HL-60/S4 (cell line): ENCODE results near the gene GOLGA6L6.
"Not testable (repeated sequence)": the region's sequence is repeated elsewhere in the genome, so short reads cannot be mapped to it uniquely, and the experiment has no call there.

ENCODE experiments used
- in situ Hi-C: fragments of 300-500 bp; cut with MboI; formaldehyde crosslinking; loops from 2 replicates; pipeline ENCODE4 v1.14.3; 2022; ENCODE audit warnings: low sequenced_read_pairs

Gene GOLGA6L6, protein sequence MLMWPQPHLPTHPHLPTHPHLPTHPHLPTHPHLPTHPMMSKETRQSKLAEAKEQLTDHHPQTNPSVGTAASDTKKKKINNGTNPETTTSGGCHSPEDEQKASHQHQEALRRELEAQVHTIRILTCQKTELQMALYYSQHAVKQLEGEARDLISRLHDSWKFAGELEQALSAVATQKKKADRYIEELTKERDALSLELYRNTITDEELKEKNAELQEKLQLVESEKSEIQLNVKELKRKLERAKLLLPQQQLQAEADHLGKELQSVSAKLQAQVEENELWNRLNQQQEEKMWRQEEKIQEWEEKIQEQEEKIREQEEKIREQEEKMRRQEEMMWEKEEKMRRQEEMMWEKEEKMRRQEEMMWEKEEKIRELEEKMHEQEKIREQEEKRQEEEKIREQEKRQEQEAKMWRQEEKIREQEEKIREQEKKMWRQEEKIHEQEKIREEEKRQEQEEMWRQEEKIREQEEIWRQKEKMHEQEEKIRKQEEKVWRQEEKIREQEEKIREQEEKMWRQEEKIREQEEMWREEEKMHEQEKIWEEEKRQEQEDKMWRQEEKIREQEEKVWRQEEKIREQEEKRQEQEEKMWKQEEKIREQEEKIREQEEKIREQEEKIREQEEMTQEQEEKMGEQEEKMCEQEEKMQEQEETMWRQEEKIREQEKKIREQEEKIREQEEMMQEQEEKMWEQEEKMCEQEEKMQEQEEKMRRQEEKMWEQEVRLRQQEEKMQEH

DNA sequence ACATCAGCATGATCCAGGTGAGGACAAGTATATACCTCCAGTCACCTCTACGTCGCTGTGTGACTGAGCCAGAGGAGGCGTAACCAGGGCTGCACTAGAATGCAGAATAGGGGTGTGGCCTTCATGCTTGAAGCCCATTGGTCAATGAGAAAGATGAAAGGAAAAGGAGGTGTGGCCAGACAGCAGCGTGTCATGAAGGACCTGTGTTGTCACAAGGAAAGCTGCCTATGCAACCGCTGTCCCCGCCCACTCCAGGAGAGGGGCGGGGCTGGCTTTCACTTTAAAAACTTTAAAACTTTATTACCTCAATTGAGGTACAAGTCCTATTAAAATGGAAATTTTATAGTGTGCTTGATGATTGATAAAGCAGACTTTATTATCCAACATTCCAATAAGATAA, at the start of gene GOLGA6L6:
GOLGA6L6 (minus strand) TSS at position 101 of the 400 bp plus-strand sequence; CDS start at position 10, 91 bp downstream.
- in situ Hi-C loops: not testable (repeated sequence)

DNA sequence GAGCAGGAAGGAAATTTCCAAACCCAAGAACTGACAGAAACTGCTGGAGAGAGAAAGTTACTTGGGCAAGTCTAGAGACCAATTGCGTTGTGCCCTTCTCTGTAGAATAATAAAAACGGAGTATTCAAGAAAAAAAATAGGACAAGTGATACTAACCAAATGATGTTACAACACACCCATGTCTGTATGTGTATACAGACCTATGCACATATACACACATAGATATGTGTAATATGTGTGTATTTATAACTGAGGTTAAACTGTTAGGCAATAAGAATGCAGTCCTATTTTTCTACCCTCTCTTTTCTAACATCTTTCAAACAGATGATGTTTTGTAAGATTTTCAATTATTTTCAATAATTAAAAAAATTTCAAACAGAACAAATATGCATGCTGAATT, 48.5 kb upstream of the GOLGA6L6 start:
- in situ Hi-C loops: not testable (repeated sequence)

DNA sequence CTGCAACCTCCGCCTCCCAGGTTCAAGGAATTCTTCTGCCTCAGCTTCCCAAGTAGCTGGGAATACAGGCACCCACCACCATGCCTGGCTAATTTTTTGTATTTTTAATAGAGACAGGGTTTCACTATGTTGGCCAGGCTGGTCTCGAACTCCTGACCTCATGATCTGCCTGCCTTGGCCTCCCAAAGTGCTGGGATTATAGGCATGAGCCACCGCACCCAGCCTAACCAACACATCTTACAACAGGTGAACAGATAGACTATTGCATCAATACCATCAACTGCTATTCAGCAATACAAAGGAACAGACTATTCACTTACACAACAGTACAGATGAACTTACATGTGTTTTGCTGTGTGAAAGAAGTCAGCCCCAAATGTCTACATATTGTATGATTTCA, 45.2 kb upstream of the GOLGA6L6 start:
- in situ Hi-C loops: not testable (repeated sequence)

DNA sequence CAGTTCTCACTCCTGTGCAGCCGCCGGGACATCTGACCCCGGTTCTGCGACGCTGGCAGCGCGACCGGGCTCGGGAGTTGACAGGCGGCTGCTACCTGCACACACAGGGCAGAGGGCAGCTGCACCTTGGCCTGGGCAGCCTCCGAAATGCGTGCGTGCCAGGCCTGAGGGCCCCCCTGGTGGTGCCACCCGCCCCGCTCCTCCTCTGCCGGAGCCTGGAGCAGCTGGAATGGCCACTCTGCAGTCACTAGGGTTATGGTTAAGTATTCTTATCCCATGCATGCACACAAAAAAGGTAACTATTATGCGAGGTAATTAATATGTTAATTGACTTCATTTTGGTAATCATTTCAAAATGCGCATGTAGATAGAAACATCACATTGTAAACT, 41.1 kb upstream of the GOLGA6L6 start:
- in situ Hi-C loops: not testable (repeated sequence)

DNA sequence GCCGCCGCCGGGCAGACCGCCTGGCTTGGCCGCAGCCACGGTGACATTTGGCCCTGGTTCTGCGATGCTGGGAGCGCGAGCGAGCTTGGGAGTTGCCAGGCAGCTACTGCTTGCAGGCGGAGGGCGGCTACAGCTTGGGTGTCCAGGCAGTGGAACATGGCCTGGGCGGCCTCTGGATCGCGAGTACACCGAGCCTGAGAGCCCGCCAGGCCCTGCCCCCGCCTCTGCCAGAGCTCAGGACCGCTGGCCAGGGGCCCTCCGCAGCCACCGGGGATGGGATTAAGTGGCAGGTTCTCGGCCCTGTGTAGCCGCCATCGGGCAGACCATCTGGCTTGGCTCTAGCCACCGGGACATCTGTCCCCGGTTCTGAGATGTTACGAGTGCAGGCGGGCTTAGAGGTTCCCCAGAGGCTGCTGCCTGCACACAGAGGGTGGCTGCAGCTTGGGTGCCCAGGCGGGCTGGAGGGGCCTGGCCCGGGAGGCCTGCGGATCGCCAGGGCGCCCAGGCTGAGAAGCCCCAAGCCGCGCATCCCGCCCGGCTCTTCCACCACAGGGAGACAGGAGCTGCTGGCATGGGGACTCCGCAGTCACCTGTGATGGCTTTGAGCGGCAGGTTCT, 40.6 kb upstream of the GOLGA6L6 start:
- in situ Hi-C loops: not testable (repeated sequence)

DNA sequence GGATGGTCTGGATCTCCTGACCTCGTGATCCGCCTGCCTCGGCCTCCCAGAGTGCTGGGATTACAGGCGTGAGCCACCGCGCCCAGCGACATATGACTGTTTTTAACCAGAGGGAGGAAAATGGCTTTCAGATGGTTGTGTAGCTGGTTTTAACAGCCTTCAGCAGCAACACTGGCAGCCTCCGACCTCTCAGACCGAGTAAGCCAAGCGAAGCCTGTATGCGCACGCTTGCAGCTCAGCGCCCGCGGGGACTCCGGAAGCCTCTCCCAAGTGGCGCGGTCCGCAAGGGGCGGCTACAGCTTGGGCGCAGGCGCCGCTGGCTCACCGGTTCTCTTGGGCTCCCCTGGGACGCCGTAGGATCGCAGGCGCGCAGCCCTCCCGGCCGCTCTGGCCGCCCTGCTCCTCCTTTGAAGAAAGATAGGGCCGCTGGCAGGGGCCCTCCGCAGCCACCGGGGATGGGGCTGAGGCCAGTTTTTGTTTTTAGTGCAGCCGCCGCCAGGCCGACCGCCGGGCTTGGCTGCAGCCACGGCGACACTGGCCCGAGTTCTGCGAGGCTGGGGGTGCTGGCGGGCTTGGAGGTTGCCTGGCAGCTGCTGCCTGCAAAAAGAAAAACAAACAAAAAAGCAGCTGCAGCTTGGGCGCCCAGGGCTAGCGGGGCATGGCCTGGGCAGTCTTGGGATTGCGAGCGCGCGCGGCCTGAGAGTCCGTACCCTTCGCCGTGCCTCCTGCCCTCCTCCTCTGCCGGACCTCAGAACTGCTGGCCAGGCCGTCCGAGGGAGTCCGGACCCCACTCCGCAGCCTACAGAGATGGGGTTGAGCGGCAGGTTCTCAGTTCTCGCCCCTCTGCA, 39.9 kb upstream of the GOLGA6L6 start:
- in situ Hi-C loops: not testable (repeated sequence)

DNA sequence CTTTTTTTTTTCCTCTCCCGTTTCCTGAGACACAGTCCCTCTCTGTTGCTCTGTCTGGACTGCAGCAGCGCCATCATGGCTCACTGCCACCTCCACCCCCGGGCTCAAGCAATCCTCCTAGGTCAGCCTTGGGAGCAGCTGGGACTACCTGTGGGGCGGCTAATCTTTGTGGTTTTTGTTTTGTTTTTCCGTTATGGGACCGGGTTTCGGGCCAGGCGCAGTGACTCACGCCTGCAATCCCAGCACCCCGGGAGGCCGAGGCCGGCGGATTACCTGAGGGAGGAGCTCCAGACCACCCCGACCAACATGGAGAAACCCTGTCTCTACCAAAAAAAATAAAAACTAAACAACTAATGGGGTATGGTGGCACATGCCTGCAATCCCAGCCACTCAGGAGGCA, 38.1 kb upstream of the GOLGA6L6 start:
- in situ Hi-C loops: not testable (repeated sequence)

DNA sequence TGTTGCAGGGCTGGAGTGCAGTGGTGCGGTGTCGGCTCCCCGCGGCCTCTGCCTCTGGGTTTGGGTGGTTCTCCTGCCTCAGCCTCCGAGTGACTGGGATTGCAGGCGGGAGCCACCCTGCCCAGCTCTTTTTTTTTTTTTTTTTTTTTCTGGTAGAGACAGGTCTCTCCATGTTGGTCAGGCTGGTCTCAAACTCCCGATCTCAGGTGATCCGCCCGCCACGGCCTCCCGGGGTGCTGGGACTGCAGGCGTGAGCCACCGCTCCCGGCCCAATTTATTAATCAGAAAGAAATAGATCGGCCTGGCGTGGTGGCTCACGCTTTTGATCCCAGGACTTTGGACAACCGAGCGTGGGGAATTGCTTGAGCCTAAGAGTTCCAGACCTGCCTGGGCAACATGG, 9.7 kb upstream of the GOLGA6L6 start:
- in situ Hi-C loops: not testable (repeated sequence)

DNA sequence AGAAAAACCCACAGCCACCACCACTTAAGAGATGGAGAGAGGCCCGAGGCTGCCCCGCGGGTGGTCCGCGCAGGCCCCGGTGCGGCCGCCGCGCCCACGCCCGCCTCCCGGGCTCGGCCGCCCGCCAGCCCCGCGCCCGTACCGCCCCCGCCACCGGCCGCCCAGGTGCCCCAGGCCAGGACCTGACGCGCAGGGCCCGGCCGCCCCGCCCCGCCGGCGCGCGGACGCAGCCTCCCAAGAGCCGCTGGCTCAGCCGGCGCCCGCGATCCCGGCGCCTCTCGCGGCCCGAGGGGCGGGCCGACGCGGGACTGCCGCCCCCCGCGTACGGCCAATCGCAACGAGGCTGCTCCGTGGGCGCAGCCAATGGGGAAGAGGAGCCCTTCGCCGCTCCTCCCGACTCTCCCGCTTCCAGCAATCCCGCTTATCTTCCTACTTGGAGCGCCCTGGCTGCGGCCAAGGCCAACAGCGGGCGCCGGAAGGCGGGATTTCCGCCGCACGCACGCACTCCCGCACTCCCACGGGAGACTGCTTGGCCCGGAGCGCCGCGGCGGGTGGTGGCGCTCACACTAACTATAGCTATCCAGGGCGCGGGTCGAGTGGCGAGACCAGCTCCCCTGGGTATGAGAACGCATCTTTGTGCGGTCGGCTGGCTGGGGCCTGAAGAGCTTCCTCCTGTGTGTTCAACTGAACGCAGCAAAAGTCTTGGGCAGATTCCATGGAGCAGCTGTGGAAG, 35.5 kb downstream of the GOLGA6L6 start:
- in situ Hi-C loops: not testable (repeated sequence)

DNA sequence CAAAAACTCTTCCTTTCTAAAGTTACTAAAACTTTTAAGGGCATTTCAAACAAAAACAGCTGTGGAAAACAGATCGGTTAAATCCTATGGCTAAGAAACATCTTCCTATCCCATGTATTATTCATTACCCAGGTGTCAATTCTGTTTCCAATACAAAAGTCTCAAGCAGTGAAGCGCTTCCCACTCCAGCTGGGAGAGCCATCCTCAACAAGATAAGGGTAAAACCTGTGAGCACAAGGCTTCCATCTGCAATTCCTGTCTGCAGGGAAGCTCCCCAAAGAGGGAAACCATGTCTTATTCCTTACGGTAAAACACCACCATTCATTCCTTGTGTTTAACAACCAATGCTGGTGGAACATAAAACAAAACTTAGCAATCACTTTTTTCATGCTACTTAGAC, 38.8 kb downstream of the GOLGA6L6 start:
- in situ Hi-C loops: not testable (repeated sequence)

DNA sequence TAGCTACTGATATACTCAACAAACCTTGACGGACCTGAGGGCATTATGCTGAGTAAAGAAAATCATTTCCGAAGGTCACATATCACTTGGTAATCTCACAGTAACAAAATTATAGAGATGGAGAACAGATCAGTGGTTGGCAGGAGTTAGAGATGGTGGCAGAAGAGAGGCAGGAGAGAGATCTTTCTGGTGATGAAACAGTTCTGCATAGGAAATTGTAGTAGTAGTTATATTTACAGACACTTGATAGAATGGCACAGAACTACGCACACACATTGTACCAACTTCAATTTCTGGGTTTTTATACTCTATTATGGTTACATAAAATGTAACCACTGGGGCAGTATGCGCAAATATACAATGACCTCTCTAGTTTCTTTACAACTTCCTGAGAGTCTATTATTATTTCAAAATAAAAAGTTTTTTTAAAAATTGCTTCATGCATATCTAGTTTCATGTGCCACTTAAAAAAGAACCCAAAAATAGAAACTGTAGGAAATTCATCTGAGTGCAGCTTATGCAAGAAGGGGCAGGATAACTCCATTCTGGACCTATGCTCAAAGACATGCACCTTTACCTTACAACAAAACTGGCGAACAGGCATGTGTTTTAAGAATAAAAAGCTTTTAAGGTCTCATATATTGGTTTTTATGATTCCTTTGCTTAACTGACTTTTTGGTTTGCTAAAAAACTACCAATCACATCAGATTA, 39.9 kb downstream of the GOLGA6L6 start:
- in situ Hi-C loops: not testable (repeated sequence)

DNA sequence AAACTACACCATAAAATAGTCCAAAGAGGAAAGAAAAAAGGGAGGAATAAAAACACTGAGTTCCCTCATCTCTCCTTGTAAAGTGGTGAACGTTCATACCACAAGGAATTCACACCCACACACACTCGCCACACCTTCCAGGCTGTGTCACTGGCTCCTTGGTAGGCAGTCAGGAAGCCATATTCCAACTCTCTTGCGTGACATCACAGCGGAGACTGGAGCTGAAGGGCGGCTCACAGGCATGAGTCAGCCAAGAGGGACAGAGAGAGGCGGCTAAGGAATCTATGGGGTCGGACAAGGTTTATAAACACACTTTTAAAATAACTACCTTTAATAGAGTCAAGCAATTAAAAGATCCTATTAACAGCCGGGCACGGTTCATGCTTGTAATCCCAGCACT, 43.8 kb downstream of the GOLGA6L6 start:
- in situ Hi-C loops: not testable (repeated sequence)

DNA sequence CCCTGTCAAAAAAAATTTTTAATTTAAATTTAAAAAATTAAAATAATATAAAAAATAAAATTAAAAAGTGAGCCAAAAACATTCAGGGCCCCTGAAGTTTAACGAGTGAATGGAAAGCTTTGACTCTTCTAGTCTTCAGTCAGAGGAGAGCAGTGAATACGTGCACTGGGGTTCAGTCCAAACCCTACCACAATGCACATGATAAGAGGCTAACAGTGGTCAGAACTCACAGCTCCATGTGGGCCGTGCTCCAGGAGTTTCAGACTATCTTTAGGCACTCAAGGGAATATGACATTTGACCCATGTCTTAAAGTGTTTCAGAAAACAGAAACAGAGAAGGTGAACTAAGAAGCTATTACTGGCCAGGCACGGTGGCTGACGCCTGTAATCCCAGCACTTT, 48.6 kb downstream of the GOLGA6L6 start:
- in situ Hi-C loops: not testable (repeated sequence)

DNA sequence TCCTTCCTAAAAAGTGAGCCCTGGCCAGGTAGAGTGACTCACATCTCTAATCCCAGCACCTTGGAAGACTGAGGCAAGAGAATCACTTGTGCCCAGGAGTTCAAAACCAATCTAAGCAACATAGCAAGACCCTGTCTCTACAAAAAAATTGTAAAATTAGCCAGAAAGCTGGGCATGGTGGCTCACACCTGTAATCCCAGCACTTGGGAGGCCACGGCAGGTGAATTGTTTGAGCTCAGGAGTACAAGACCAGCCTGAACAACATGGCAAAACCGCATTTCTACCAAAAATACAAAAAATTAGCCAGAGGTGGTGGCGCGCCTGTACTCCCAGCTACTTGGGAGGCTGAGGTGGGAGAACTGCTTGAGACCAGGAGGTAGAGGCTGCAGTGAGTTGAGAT, 49.0 kb downstream of the GOLGA6L6 start:
- in situ Hi-C loops: not testable (repeated sequence)

DNA sequence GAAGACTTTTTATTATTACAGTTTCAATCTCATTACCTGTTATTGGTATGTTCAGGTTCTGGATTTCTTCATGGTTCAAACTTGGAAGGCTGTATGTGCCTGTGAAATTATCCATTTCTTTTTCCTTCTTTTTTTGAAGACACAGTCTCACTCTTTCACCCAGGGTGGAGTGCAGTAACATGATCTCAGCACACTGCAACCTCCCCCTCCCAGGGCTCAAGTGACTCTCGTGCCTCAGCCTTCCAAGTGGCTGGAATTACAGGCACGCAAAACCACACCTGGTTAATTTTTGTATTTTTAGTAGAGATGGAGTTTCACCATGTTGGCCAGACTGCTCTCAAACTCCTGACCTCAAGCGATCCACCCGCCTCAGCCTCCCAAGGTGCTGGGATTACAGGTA, 52.3 kb downstream of the GOLGA6L6 start:
- in situ Hi-C loops: not testable (repeated sequence)
